ENCODE results near the gene KLHL29.

- TF ChIP-seq CTCF (conservative IDR thresholded peaks at IDR 0.05): no peak
- no peak for TF ChIP-seq EZH2 (IDR thresholded peaks at IDR 0.05; ENCODE audit: low read depth)
These were observed 224.3 kb downstream of the KLHL29 start for GRCh38 chr2:23609254-23609653.
